ENCODE data around the gene FLNA.

DNA sequence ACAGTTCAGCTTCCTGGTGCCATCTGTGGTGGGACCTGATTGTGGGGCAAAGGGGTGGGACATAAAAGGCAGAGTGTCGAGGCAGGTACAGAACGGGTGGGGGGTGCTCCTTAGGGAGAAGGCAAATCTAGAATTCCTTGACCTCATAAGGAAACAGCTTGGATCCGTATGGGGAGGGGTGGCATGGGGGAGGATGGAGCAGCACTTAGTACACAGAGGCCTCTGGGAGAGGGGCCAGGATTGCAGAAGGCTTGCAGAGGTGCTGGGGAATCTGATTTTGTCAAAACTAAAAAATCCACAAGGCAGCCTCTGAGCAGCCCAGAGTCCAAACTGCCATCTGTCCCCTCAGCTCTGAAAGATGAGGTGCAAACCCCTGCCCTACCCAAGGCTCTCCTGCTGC is 2.3 kb upstream of the FLNA start:
- TF ChIP-seq, protein P1, sequence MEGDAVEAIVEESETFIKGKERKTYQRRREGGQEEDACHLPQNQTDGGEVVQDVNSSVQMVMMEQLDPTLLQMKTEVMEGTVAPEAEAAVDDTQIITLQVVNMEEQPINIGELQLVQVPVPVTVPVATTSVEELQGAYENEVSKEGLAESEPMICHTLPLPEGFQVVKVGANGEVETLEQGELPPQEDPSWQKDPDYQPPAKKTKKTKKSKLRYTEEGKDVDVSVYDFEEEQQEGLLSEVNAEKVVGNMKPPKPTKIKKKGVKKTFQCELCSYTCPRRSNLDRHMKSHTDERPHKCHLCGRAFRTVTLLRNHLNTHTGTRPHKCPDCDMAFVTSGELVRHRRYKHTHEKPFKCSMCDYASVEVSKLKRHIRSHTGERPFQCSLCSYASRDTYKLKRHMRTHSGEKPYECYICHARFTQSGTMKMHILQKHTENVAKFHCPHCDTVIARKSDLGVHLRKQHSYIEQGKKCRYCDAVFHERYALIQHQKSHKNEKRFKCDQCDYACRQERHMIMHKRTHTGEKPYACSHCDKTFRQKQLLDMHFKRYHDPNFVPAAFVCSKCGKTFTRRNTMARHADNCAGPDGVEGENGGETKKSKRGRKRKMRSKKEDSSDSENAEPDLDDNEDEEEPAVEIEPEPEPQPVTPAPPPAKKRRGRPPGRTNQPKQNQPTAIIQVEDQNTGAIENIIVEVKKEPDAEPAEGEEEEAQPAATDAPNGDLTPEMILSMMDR (IDR thresholded peaks at IDR 0.05), result no peak
- TF ChIP-seq TCF7L2 (IDR thresholded peaks at IDR 0.05; ENCODE audit: low read depth, low read length), result no peak
- no peak for TF ChIP-seq POLR2AphosphoS5 (IDR thresholded peaks at IDR 0.05; ENCODE audit: low read depth, low read length)
- TF ChIP-seq, protein P2, sequence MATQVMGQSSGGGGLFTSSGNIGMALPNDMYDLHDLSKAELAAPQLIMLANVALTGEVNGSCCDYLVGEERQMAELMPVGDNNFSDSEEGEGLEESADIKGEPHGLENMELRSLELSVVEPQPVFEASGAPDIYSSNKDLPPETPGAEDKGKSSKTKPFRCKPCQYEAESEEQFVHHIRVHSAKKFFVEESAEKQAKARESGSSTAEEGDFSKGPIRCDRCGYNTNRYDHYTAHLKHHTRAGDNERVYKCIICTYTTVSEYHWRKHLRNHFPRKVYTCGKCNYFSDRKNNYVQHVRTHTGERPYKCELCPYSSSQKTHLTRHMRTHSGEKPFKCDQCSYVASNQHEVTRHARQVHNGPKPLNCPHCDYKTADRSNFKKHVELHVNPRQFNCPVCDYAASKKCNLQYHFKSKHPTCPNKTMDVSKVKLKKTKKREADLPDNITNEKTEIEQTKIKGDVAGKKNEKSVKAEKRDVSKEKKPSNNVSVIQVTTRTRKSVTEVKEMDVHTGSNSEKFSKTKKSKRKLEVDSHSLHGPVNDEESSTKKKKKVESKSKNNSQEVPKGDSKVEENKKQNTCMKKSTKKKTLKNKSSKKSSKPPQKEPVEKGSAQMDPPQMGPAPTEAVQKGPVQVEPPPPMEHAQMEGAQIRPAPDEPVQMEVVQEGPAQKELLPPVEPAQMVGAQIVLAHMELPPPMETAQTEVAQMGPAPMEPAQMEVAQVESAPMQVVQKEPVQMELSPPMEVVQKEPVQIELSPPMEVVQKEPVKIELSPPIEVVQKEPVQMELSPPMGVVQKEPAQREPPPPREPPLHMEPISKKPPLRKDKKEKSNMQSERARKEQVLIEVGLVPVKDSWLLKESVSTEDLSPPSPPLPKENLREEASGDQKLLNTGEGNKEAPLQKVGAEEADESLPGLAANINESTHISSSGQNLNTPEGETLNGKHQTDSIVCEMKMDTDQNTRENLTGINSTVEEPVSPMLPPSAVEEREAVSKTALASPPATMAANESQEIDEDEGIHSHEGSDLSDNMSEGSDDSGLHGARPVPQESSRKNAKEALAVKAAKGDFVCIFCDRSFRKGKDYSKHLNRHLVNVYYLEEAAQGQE (IDR thresholded peaks at IDR 0.05; ENCODE audit: insufficient read depth in 1 of 2, low read depth in 2 of 2, low read length in 1 of 2), result no peak
